C4-2B (cell line): ENCODE results near the gene GALNT5.

ENCODE experiments used
- ZFX ChIP-seq: fragments of 450-650 bp; IDR thresholded peaks from 2 replicates; pipeline ENCODE4 v1.6.1; 2017
- TF ChIP-seq, protein P1 (sequence below): fragments of 450-650 bp; conservative IDR thresholded peaks from 2 replicates; pipeline ENCODE4 v1.5.1; 2017; ENCODE audit warnings: mild to moderate bottlenecking

GRCh38 chr2:157311706-157312105, 54.2 kb downstream of the GALNT5 start:
- TF ChIP-seq, protein P1, sequence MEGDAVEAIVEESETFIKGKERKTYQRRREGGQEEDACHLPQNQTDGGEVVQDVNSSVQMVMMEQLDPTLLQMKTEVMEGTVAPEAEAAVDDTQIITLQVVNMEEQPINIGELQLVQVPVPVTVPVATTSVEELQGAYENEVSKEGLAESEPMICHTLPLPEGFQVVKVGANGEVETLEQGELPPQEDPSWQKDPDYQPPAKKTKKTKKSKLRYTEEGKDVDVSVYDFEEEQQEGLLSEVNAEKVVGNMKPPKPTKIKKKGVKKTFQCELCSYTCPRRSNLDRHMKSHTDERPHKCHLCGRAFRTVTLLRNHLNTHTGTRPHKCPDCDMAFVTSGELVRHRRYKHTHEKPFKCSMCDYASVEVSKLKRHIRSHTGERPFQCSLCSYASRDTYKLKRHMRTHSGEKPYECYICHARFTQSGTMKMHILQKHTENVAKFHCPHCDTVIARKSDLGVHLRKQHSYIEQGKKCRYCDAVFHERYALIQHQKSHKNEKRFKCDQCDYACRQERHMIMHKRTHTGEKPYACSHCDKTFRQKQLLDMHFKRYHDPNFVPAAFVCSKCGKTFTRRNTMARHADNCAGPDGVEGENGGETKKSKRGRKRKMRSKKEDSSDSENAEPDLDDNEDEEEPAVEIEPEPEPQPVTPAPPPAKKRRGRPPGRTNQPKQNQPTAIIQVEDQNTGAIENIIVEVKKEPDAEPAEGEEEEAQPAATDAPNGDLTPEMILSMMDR, result no peak
- no peak for TF ChIP-seq ZFX
